Activated CD8-positive, alpha-beta memory T cell treated with anti-CD3 and anti-CD28 coated beads for 4 hours (primary cell): ENCODE data around the gene FGF3.

Experiments
- DNase-seq, 2 donors: peaks; one replicate each; pipeline ENCODE4 v3.0.0-alpha.2; 2020; ENCODE audit warnings: low read depth in 2 of 2

Gene FGF3

GRCh38 chr11:69804769-69805508 is 14.3 kb downstream of the FGF3 start:
- DNase-seq, result no peak

GRCh38 chr11:69803604-69804218 is 15.5 kb downstream of the FGF3 start:
- no peak for DNase-seq

- DNase-seq, result no peak
Observed at GRCh38 chr11:69803022-69803421, 16.2 kb downstream of the FGF3 start.

GRCh38 chr11:69802590-69802989 is 16.6 kb downstream of the FGF3 start:
- no peak for DNase-seq

DNA sequence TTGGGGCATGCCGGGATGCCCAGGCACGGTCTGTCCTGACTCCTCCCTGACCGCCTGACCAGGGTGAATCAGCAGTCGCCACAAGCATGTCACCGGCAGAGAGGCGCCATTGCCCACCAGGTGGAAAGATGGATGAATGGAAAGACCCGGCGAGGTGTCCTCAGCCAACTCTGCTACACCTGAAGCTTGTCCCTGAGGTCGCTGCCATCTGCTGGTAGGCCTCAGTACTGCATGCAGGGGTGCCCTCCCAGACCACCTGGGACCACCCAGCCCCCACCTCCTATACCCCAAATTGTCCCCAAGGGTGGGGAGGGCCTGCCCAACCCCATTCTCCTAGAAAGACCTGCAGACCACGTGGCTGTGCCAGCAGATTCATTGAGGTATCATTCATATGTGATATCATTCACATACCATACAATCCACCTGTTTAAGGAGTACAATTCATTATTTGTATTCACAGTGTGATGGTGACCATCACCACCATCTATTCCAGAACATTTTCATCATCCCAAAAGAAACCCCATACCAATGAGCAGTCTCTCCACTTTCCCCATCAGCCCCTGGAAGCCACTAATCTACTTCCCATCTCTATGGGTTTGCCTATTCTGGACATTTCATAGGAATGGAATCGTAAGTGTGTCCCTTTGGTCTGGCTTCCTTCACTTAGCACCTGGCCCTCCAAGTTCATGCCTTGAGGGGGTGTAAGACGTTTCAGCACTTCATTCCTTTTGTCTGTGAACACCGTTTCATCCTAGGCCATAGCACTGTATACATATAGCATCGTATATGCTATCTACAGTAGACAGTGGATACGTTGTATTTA is 17.5 kb downstream of the FGF3 start:
- DNase-seq, result peak in 1 of 2 donors; percentile 13

GRCh38 chr11:69800278-69800677 is 18.9 kb downstream of the FGF3 start:
- no peak for DNase-seq

GRCh38 chr11:69799582-69799981 is 19.6 kb downstream of the FGF3 start:
- no peak for DNase-seq

DNA sequence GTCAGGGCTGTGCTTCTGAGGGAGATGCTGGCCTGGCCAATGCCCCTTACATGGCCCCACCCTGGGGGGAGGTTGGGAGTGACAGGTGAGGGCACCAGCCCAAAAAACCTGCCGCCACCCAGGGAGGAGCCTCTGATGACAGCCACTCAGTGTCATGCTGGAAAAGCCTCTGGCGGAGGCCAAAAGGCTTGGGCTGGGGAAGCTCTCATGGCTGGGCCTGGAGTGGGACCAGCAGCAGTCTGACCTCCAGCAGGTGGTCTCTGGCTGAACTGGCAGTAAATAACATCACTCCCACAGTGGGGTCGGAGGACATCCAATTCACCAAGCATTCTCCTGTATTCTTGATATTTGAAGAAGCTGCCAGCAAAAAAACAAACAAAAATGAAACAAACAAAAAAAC is 20.1 kb downstream of the FGF3 start:
- DNase-seq, result no peak

- DNase-seq, result no peak
Observed at GRCh38 chr11:69797737-69798528, 21.3 kb downstream of the FGF3 start.

DNA sequence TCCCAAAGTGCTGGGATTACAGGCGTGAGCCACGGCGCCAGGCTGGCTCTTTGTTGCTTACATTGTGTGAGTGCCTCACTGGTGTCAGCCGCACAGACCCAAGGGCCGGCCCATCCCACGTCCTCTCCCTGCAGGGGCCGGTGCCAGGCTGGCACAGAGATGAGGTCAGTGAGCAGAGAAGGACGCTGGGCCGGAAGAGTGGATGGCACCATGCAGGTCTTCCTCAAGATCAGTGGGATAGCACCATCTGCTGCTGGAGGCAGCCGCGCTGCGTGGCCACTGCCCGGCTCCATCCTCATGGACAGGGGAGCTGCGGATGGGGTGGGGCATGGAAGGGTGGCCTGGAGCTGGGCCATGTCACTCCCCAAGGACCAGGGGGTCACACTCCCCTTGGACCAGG is 22.1 kb downstream of the FGF3 start:
- no peak for DNase-seq

DNA sequence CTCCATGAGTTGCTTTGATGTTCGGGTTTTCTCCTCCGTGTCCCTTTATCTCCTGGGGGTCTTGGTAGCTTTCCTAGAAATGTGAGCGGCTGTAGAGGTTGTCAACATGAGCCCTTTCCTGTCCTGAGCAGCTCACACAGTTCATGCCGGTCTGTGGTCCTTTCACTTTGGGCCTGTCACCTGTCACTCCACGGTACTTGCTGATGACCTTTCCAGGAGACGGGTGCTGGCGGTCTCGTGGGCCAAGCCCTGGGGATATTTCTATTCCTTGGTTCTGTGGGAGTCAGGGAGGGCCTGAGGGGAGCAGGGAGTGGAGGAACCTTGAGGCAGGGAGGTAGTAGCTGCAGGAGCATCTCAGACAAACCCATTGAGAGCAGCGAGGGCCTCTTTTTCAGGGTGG is 23.2 kb downstream of the FGF3 start:
- no peak for DNase-seq

GRCh38 chr11:69791276-69792180 is 27.7 kb downstream of the FGF3 start:
- DNase-seq, result no peak

- no peak for DNase-seq
Observed at GRCh38 chr11:69788956-69789355, 30.3 kb downstream of the FGF3 start.

DNA sequence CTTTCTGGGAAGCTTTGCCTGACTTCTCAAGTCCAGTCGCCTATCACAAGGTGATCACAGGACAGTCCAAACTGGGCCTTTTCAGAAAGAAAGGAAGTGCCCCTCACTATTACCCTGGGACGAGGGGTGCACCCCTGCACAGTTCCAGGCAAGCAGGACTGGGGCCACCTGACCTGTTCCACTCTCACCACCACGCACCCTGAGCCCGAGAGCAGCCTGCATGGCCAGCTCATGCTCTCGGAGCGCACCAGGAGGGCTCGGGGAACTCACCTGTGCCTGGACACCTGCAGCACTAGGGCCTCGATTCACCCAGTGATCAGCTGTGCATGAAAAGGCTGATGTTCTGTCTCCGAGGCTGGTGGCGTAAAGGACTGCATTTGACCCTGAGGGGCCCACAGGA is 31.3 kb downstream of the FGF3 start:
- no peak for DNase-seq

- DNase-seq, result no peak
Observed at GRCh38 chr11:69787457-69787856, 31.8 kb downstream of the FGF3 start.

DNA sequence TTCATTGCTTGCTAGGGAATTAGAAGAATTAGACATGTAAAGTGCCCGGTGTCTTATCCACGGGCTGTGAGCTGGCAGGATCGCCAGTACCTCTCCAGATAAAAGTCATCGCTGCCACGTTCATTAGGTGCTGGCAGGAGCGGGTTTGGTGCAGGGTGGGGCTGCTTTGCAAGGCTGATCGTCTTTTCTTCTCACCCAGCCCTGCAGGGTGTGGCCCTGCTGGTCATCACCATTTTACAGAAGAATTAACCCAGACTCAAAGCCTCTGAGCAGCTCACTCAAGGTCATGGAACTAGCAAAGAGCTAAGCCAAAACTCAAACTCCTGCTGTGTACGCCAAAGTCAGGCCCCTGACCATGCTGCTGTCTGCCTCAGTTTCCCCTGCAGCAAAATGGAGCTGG is 38.0 kb downstream of the FGF3 start:
- no peak for DNase-seq

DNA sequence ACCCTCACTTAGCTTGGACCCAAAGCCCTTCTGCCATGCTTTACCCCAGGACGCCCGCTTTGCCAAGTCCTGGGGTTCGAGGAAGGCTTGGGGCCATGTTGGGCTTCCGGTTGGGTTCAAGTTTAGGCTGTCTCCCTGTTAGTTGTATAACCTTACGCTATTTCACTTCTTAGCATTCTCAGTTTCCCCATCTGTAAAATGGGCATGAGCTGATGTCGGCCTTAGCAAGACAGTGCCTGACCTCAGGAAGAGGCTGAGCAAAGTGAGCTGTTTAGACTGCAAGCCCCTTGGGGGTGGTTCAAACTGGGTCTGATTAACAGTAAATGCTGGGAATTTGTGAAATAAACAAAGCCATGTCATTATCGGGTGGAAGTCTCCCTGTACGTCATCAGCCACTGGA is 40.8 kb downstream of the FGF3 start:
- DNase-seq, result no peak

DNA sequence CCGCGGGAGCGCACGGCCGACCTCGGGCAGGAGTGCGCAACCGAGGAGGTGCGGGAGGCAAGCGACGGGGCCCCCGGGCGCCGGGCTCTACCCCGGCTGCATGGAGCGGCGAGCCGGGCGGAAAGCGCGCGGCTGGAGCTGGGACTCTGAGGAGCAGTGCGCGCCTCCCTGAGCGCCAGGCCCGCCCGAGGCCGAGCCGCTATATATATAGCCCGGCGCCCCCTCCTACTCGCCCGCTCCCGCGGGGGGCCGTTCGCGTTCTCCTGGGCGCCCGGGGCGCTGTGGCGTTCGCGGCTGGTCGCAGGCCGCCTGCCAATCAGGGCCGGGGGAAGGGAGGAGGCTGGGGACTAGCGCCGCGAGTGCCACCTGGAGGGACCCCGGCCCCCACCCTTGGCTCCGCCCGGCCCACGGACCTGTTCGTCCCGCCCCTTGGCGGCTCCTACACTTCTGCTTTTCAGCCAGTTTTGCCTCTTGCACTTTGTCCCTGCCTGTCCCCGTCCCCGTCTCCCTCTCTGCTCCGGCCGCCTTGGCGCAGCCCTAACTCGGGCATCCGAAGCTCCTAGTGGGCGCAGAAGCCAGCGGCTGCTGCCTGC is 44.0 kb downstream of the FGF3 start, which contains the start of gene FGF4:
FGF4 (minus strand) TSS at position 179 of the 593 bp plus-strand sequence. CDS start 257 bp downstream, outside the sequence.
- no peak for DNase-seq

DNA sequence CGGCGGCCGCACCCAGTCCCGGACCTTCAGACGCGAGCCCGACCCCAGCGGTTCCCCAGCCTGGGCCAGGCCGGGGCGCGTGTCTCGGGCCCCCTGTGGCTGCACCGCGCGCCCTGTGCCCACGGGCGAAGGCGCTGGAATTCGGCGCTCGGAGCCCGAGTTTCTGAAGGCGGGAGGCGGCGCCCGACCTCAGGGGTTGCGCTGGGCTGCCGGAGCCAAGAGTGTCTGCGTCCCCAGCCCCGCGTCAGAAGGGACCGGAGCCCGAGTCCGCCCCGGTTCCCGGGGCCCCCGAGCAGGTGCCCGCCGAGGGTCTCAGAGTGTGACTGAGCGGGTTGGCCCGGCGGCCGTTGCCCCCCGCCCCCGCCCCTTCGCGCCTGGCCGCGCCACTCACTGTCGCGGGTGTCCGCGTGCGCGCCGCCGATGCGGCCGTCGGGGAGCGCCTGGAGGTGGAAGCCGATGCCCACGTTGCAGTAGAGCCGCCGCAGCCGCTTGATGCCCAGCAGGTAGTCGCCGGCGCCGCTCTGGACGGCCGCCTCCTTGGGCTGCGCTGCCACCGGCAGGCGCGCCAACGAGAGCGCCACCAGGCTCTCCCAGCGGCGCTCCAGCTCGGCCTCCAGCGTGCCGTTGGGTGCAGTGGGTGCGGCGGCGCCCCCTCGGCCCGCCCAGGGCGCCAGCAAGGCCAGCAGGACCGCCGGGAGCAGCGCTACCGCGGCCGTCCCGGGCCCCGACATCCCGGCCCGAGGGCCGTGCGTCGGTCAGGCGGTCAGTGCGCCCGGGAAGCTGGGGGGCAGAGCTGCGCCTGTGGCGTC is 44.7 kb downstream of the FGF3 start:
- no peak for DNase-seq
